Caco-2 (cell line): ENCODE measurements around the gene SLC7A5. TPM values are rescaled to one million over a fixed set of nuclear protein-coding genes. Genes with fewer than 3 reads are reported as not detected.
"Not testable (repeated sequence)": the region's sequence is repeated elsewhere in the genome, so short reads cannot be mapped to it uniquely, and the experiment has no call there.

Experiments used
- BruUV-seq: library from RNA; stranded (reverse); fragments of 400-500 nt; replicated peaks from 2 replicates; lab custom pipeline; 2021; lab: Mats Ljungman, UMichigan
- CTCF ChIA-PET: fragments of 300-600 bp; sonication (Branson Sonifier 250); formaldehyde crosslinking; loops from one replicate; lab custom pipeline; 2022; ENCODE audit warnings: antibody characterized with exemption; lab: Charles Lee
- POLR2A ChIA-PET: fragments of 300-600 bp; sonication (Branson Sonifier 250); formaldehyde crosslinking; loops from one replicate; lab custom pipeline; 2022; ENCODE audit warnings: antibody characterized with exemption; lab: Charles Lee
- DNase-seq, 2 experiments: peaks; one replicate each; pipeline versions ENCODE4 v3.0.0 to v3.0.0-alpha.2; 2020 to 2022
- H3K27me3 ChIP-seq: replicated peaks from 2 replicates; pipeline ENCODE4 v1.6.0; 2011; ENCODE audit warnings: low read length; ENCODE audit not compliant: control insufficient read depth, insufficient read depth
- H3K36me3 ChIP-seq: 2 replicates; pipeline ENCODE4 v1.5.1; 2011; ENCODE audit warnings: low read length; ENCODE audit not compliant: control insufficient read depth, insufficient read depth
- H3K4me1 ChIP-seq: fragments of 250-450 bp; sonication (Bioruptor Pico); 2 replicates; pipeline ENCODE4 v1.5.1; 2020; ENCODE audit warnings: mild to moderate bottlenecking
- H3K4me3 ChIP-seq: 2 replicates; pipeline ENCODE4 v1.5.1; 2011; ENCODE audit warnings: low read depth, mild to moderate bottlenecking, control low read depth, low read length
- H3K9me3 ChIP-seq: fragments of 250-450 bp; sonication (Bioruptor Pico); 2 replicates; pipeline ENCODE4 v1.5.1; 2020; ENCODE audit warnings: mild to moderate bottlenecking, moderate library complexity
- H3K27ac Mint-ChIP-seq: one replicate; pipeline ENCODE4 v1.8.0; 2022; ENCODE audit warnings: mixed read lengths; ENCODE audit not compliant: unreplicated experiment
- H3K27me3 Mint-ChIP-seq: one replicate; pipeline ENCODE4 v1.8.0; 2022; ENCODE audit warnings: mixed read lengths; ENCODE audit not compliant: insufficient read depth, unreplicated experiment
- H3K36me3 Mint-ChIP-seq: one replicate; pipeline ENCODE4 v1.8.0; 2022; ENCODE audit warnings: mild to moderate bottlenecking, mixed read lengths; ENCODE audit not compliant: insufficient read depth, unreplicated experiment
- H3K4me1 Mint-ChIP-seq: one replicate; pipeline ENCODE4 v1.8.0; 2022; ENCODE audit warnings: low read depth, mixed read lengths; ENCODE audit not compliant: unreplicated experiment
- H3K4me3 Mint-ChIP-seq: one replicate; pipeline ENCODE4 v1.8.0; 2022; ENCODE audit warnings: mild to moderate bottlenecking, moderate library complexity, mixed read lengths; ENCODE audit not compliant: unreplicated experiment
- H3K9me3 Mint-ChIP-seq: one replicate; pipeline ENCODE4 v1.8.0; 2022; ENCODE audit warnings: mixed read lengths; ENCODE audit not compliant: unreplicated experiment
- CTCF ChIP-seq, 2 experiments: fragments of 200-600 bp in 1 of 2; IDR thresholded peaks; 1 replicate in 1 of 2; 2 replicates in 1 of 2; pipeline versions ENCODE4 v1.5.1 to v1.8.0; 2011 to 2022; ENCODE audit warnings: antibody characterized with exemption in 1 of 2, control low read depth in 1 of 2, inconsistent platforms in 1 of 2, low read depth in 1 of 2, low read length in 1 of 2, mild to moderate bottlenecking in 1 of 2, moderate library complexity in 1 of 2; ENCODE audit not compliant: insufficient read depth in 1 of 2, severe bottlenecking in 1 of 2, unreplicated experiment in 1 of 2
- intact Hi-C: fragments of 100-400 bp; cut with micrococcal nuclease; formaldehyde crosslinking; loops from one replicate; pipeline ENCODE4 v1.10.0; 2022; ENCODE audit not compliant: unreplicated experiment
- total RNA-seq: library from RNA; stranded (reverse); gene quantifications from 2 replicates; pipeline ENCODE4 v1.2.3, GENCODE V29; 2022

The SLC7A5 gene
- total RNA-seq, 1 experiment from 2014 or later = 534 TPM

- H3K4me1 Mint-ChIP-seq, H3K4me1 ChIP-seq, H3K4me3 Mint-ChIP-seq, H3K27me3 Mint-ChIP-seq, H3K36me3 ChIP-seq, BruUV-seq, CTCF ChIA-PET, H3K27me3 ChIP-seq, H3K9me3 ChIP-seq, H3K36me3 Mint-ChIP-seq, H3K27ac Mint-ChIP-seq, H3K9me3 Mint-ChIP-seq, H3K4me3 ChIP-seq: not testable (repeated sequence)
- DNase-seq = peak; percentile 83 to 94
- intact Hi-C loops = loop anchor here (1.0 kb wide), 3 partner anchors 37 to 130 kb away; no protein-coding TSS in a partner anchor
- POLR2A ChIA-PET = interaction anchor here (0.6 kb wide), 1 partner anchor 314 kb away, joined by 4 read pairs; no protein-coding TSS in a partner anchor
- peak; percentile 95 to 98 for TF ChIP-seq CTCF (IDR thresholded peaks at IDR 0.05; ENCODE audit: insufficient read depth in 1 of 2, low read depth in 1 of 2, low read length in 1 of 2, severe bottlenecking in 1 of 2, unreplicated experiment in 1 of 2)
These were observed 40.1 kb upstream of the SLC7A5 start for GRCh38 chr16:87909203-87909935.

- H3K4me3 Mint-ChIP-seq, H3K27me3 ChIP-seq, DNase-seq, H3K36me3 Mint-ChIP-seq, intact Hi-C loops, H3K9me3 Mint-ChIP-seq, POLR2A ChIA-PET, H3K9me3 ChIP-seq, H3K4me1 ChIP-seq, BruUV-seq, H3K27me3 Mint-ChIP-seq, H3K4me1 Mint-ChIP-seq, H3K4me3 ChIP-seq, H3K36me3 ChIP-seq, H3K27ac Mint-ChIP-seq: not testable (repeated sequence)
- CTCF ChIA-PET = interaction anchor here (0.7 kb wide), 1 partner anchor 100 kb away, joined by 3 read pairs; no protein-coding TSS in a partner anchor
These were observed 38.8 kb upstream of the SLC7A5 start for GRCh38 chr16:87908101-87908500.

GRCh38 chr16:87905521-87905920, 36.2 kb upstream of the SLC7A5 start:
- H3K4me1 ChIP-seq, H3K4me3 Mint-ChIP-seq, BruUV-seq, H3K9me3 Mint-ChIP-seq, H3K9me3 ChIP-seq, H3K4me3 ChIP-seq, H3K27me3 Mint-ChIP-seq, H3K36me3 Mint-ChIP-seq, H3K27me3 ChIP-seq, DNase-seq, POLR2A ChIA-PET, intact Hi-C loops, H3K36me3 ChIP-seq, H3K27ac Mint-ChIP-seq: not testable (repeated sequence)
- CTCF ChIA-PET = interaction anchor here (1.1 kb wide), 1 partner anchor 136 kb away, joined by 3 read pairs; no protein-coding TSS in a partner anchor
- H3K4me1 Mint-ChIP-seq = peaks cover 14% of the 10 kb centered on the region

GRCh38 chr16:87904963-87905362, 35.7 kb upstream of the SLC7A5 start:
- CTCF ChIA-PET, H3K27me3 ChIP-seq, H3K4me3 Mint-ChIP-seq, H3K4me3 ChIP-seq, H3K36me3 Mint-ChIP-seq, H3K27ac Mint-ChIP-seq, H3K9me3 Mint-ChIP-seq, H3K9me3 ChIP-seq, BruUV-seq, H3K36me3 ChIP-seq, POLR2A ChIA-PET, H3K27me3 Mint-ChIP-seq, intact Hi-C loops, DNase-seq: not testable (repeated sequence)
- H3K4me1 ChIP-seq = peaks cover 14% of the 10 kb centered on the region; the same call in 1 of the 2 replicates
- H3K4me1 Mint-ChIP-seq = peaks cover 18% of the 10 kb centered on the region

- H3K36me3 ChIP-seq, H3K4me3 ChIP-seq, H3K4me1 ChIP-seq, H3K27me3 Mint-ChIP-seq, intact Hi-C loops, POLR2A ChIA-PET, BruUV-seq, H3K9me3 Mint-ChIP-seq, CTCF ChIA-PET, H3K4me3 Mint-ChIP-seq, H3K36me3 Mint-ChIP-seq, H3K9me3 ChIP-seq, DNase-seq, H3K27me3 ChIP-seq: not testable (repeated sequence)
- H3K4me1 Mint-ChIP-seq = peaks cover 10% of the 10 kb centered on the region
- peak overlapping the region; percentile 66 for H3K27ac Mint-ChIP-seq
These were observed 31.2 kb upstream of the SLC7A5 start for GRCh38 chr16:87900489-87900888.
